ENCODE measurements around the gene LRCH1. TPM values are rescaled to one million over a fixed set of nuclear protein-coding genes. Genes with fewer than 3 reads are reported as not detected.

Gene LRCH1
- polyA plus RNA-seq, 1 donor (not counting 4 experiments of a cell fraction or from before 2014, with no cell fraction given), result 16.2 TPM

DNA sequence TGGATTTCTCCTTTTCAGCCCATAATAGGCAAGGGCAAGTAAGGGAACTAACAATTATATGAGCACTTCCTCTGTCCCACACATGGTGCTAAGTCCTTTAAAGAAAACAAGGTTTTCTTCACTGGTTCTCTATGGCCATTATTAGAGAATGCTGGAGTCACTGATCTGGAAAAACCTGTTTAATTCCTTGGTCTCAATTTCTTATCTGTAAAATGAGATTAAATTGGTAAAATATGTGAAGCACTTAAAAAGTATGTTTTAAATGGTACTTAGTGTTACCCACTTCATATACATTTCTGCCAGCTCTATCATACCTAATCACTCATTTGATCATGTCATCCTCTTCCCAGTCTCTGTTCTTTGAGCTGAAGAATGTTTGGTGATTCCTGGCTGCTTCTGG is 39.4 kb downstream of the LRCH1 start:
- peaks cover 35% of the 10 kb centered on the region for H3K4me1 ChIP-seq (ENCODE audit: control insufficient read depth, extremely low read depth, insufficient read depth, low read length)
- H4K20me1 ChIP-seq (ENCODE audit: control insufficient read depth, extremely low read depth, insufficient read depth, low read length), result no peaks in the 10 kb centered on the region
- no peaks in the 10 kb centered on the region for H3K9me3 ChIP-seq (ENCODE audit: control insufficient read depth, low read depth, low read length)
- TF ChIP-seq, protein P1, sequence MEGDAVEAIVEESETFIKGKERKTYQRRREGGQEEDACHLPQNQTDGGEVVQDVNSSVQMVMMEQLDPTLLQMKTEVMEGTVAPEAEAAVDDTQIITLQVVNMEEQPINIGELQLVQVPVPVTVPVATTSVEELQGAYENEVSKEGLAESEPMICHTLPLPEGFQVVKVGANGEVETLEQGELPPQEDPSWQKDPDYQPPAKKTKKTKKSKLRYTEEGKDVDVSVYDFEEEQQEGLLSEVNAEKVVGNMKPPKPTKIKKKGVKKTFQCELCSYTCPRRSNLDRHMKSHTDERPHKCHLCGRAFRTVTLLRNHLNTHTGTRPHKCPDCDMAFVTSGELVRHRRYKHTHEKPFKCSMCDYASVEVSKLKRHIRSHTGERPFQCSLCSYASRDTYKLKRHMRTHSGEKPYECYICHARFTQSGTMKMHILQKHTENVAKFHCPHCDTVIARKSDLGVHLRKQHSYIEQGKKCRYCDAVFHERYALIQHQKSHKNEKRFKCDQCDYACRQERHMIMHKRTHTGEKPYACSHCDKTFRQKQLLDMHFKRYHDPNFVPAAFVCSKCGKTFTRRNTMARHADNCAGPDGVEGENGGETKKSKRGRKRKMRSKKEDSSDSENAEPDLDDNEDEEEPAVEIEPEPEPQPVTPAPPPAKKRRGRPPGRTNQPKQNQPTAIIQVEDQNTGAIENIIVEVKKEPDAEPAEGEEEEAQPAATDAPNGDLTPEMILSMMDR (optimal IDR thresholded peaks at IDR 0.05 in 1 of 3, IDR thresholded peaks at IDR 0.05 in 1 of 3, conservative IDR thresholded peaks at IDR 0.05 in 1 of 3; ENCODE audit: extremely low read depth in 1 of 3, insufficient read depth in 2 of 3, low read length in 3 of 3), result no peak
- no peak for TF ChIP-seq EZH2 (IDR thresholded peaks at IDR 0.05; ENCODE audit: low read length)
- H3K36me3 ChIP-seq (ENCODE audit: control insufficient read depth in 2 of 2, extremely low read depth in 1 of 2, insufficient read depth in 2 of 2, low read length in 2 of 2), result no peaks in the 10 kb centered on the region
- no peak overlapping the region for H2AFZ ChIP-seq (ENCODE audit: control insufficient read depth, low read length)
- H3K9ac ChIP-seq (ENCODE audit: control insufficient read depth, extremely low read depth, insufficient read depth, low read length), result no peak overlapping the region
- no peak overlapping the region for H3K4me3 ChIP-seq (ENCODE audit: control insufficient read depth in 2 of 3, extremely low read depth in 1 of 3, insufficient read depth in 2 of 3, low read depth in 1 of 3, low read length in 3 of 3)
- no peak for FAIRE-seq
- dilution Hi-C loops (cut with MboI; ENCODE audit: extremely low pct_ligation_motif_present, low sequenced_read_pairs), result no loop called here
- DNase-seq (ENCODE audit: low read depth, low spot score), result no peak
- H3K27ac ChIP-seq (ENCODE audit: control insufficient read depth, insufficient read depth, low read length), result no peak overlapping the region
- H3K4me2 ChIP-seq (ENCODE audit: control insufficient read depth, extremely low read depth, insufficient read depth, low read depth, low read length), result no peak overlapping the region
- H3K9me1 ChIP-seq (ENCODE audit: control insufficient read depth, extremely low read depth, insufficient read depth, low read length), result peaks cover 2% of the 10 kb centered on the region
- peaks cover 78% of the 10 kb centered on the region for H3K79me2 ChIP-seq (ENCODE audit: control insufficient read depth, insufficient read depth, low read length)
- no peaks in the 10 kb centered on the region for H3K27me3 ChIP-seq (ENCODE audit: control insufficient read depth, extremely low read depth, insufficient read depth, low read length)

DNA sequence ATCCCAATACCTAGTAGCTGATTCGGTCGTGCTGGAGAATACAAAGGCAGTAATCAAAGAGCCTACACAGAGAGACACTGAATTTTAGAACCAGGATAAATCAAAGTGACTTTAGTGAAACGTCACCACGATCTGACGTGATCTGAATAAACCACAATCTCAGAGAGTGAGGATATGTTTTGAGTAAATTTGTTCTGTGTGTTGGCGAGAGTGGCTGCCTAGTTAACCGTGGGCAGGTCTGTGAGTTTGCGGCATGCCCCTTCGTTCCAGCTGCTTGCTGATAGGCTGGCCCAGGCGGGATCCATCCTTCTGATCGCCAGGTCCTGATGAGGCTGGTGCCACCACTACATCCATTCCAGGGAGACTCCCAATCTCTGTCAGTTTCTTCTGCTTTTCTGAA is 40.4 kb downstream of the LRCH1 start:
- dilution Hi-C loops (cut with MboI; ENCODE audit: extremely low pct_ligation_motif_present, low sequenced_read_pairs), result no loop called here
- no peak for FAIRE-seq

More for the DNA sequence above, 40.4 kb downstream of the LRCH1 start:
- Histone ChIP-seq H3K36me3 (ENCODE audit: control insufficient read depth in 2 of 2, extremely low read depth in 1 of 2, insufficient read depth in 2 of 2, low read length in 2 of 2) (no peaks in the 10 kb centered on the region), H2AFZ (ENCODE audit: control insufficient read depth, low read length) (no peak overlapping the region), H4K20me1 (ENCODE audit: control insufficient read depth, extremely low read depth, insufficient read depth, low read length) (no peaks in the 10 kb centered on the region), H3K27ac (ENCODE audit: control insufficient read depth, insufficient read depth, low read length) (no peak overlapping the region), H3K9me1 (ENCODE audit: control insufficient read depth, extremely low read depth, insufficient read depth, low read length) (peaks cover 2% of the 10 kb centered on the region), H3K9ac (ENCODE audit: control insufficient read depth, extremely low read depth, insufficient read depth, low read length) (no peak overlapping the region), H3K4me2 (ENCODE audit: control insufficient read depth, extremely low read depth, insufficient read depth, low read depth, low read length) (no peak overlapping the region), H3K9me3 (ENCODE audit: control insufficient read depth, low read depth, low read length) (no peaks in the 10 kb centered on the region), H3K4me1 (ENCODE audit: control insufficient read depth, extremely low read depth, insufficient read depth, low read length) (peaks cover 35% of the 10 kb centered on the region), H3K79me2 (ENCODE audit: control insufficient read depth, insufficient read depth, low read length) (peaks cover 77% of the 10 kb centered on the region), H3K4me3 (ENCODE audit: control insufficient read depth in 2 of 3, extremely low read depth in 1 of 3, insufficient read depth in 2 of 3, low read depth in 1 of 3, low read length in 3 of 3) (no peak overlapping the region), H3K27me3 (ENCODE audit: control insufficient read depth, extremely low read depth, insufficient read depth, low read length) (no peaks in the 10 kb centered on the region)
- TF ChIP-seq, protein P1 (optimal IDR thresholded peaks at IDR 0.05 in 1 of 3, IDR thresholded peaks at IDR 0.05 in 1 of 3, conservative IDR thresholded peaks at IDR 0.05 in 1 of 3; ENCODE audit: extremely low read depth in 1 of 3, insufficient read depth in 2 of 3, low read length in 3 of 3), result no peak
- TF ChIP-seq EZH2 (IDR thresholded peaks at IDR 0.05; ENCODE audit: low read length), result no peak
- DNase-seq (ENCODE audit: low read depth, low spot score), result no peak
